Measurements from ENCODE around the gene SMIM10L1. TPM values are rescaled to one million over a fixed set of nuclear protein-coding genes. Genes with fewer than 3 reads are reported as not detected.
A peak's percentile ranks its signal among the peaks of the same experiment; 100 is the strongest.

Gene SMIM10L1
- total and polyA plus RNA-seq, 2 experiments from 2014 or later, result 6.2 to 16.6 TPM

GRCh38 chr12:11158885-11159444 is 12.0 kb upstream of the SMIM10L1 start:
- Histone ChIP-seq H4K20me1 (ENCODE audit: insufficient read depth) (no peaks in the 10 kb centered on the region), H3K4me1 (ENCODE audit: insufficient read depth) (no peaks in the 10 kb centered on the region)

GRCh38 chr12:11162502-11162901 is 8.5 kb upstream of the SMIM10L1 start:
- WGBS, 2 experiments (ENCODE audit: low coverage in 1 of 2, low lambda C conversion rate in 2 of 2, missing lambda C conversion rate in 2 of 2), result 96 to 97% methylated on average over 1 of the region's 1 CpG
- Histone ChIP-seq H3F3A (ENCODE audit: insufficient read depth) (no peaks in the 10 kb centered on the region), H3K9me3 (ENCODE audit: low read depth) (no peaks in the 10 kb centered on the region), H3K27ac (no peak overlapping the region), H2AFZ (no peak overlapping the region), H3K9me2 (ENCODE audit: insufficient read depth) (no peaks in the 10 kb centered on the region), H3K4me2 (ENCODE audit: unreplicated experiment) (no peak overlapping the region), H3K4me3 (no peak overlapping the region), H4K20me1 (ENCODE audit: insufficient read depth) (no peaks in the 10 kb centered on the region), H3K79me2 (ENCODE audit: insufficient read depth) (peaks cover 100% of the 10 kb centered on the region), H3K9ac (no peak overlapping the region), H3K36me3 (ENCODE audit: low read depth) (no peaks in the 10 kb centered on the region), H3K27me3 (replicated peaks; ENCODE audit: insufficient read depth) (no peaks in the 10 kb centered on the region), H3K4me1 (ENCODE audit: insufficient read depth) (no peaks in the 10 kb centered on the region)
- DNase-seq, result peak; percentile 4
- TF ChIP-seq EZH2phosphoT487 (IDR thresholded peaks at IDR 0.05; ENCODE audit: insufficient read depth, low read depth), result no peak
- TF ChIP-seq EZH2 (IDR thresholded peaks at IDR 0.05; ENCODE audit: insufficient read depth, poor library complexity, severe bottlenecking), result no peak
- in situ Hi-C loops (cut with MboI), result no loop called here

More at GRCh38 chr12:11158885-11159444, 12.0 kb upstream of the SMIM10L1 start:
- TF ChIP-seq EZH2phosphoT487 (IDR thresholded peaks at IDR 0.05; ENCODE audit: insufficient read depth, low read depth) (no peak), EZH2 (IDR thresholded peaks at IDR 0.05; ENCODE audit: insufficient read depth, poor library complexity, severe bottlenecking) (no peak)
- no peaks in the 10 kb centered on the region for H3K36me3 ChIP-seq (ENCODE audit: low read depth)
- no peak overlapping the region for H3K4me3 ChIP-seq
- 57 to 61% methylated on average over 5 of the region's 5 CpGs for WGBS, 2 experiments (ENCODE audit: low coverage in 1 of 2, low lambda C conversion rate in 2 of 2, missing lambda C conversion rate in 2 of 2)
- no peak for DNase-seq
- H3F3A ChIP-seq (ENCODE audit: insufficient read depth), result 0 out of 2 replicates have a peak, but pooled peaks cover 3% of the 10 kb centered on the region
- H3K9ac ChIP-seq, result no peak overlapping the region
- no peaks in the 10 kb centered on the region for H3K9me2 ChIP-seq (ENCODE audit: insufficient read depth)
- no peak overlapping the region for H3K27ac ChIP-seq
- H3K4me2 ChIP-seq (ENCODE audit: unreplicated experiment), result no peak overlapping the region
- peaks cover 100% of the 10 kb centered on the region for H3K79me2 ChIP-seq (ENCODE audit: insufficient read depth)
- H3K27me3 ChIP-seq (replicated peaks; ENCODE audit: insufficient read depth), result no peaks in the 10 kb centered on the region
- in situ Hi-C loops (cut with MboI), result no loop called here
- H3K9me3 ChIP-seq (ENCODE audit: low read depth), result no peaks in the 10 kb centered on the region
- H2AFZ ChIP-seq, result no peak overlapping the region

GRCh38 chr12:11164384-11164783 is 6.6 kb upstream of the SMIM10L1 start:
- Histone ChIP-seq H3K4me1 (ENCODE audit: insufficient read depth) (0 out of 2 replicates have a peak, but pooled peaks cover 4% of the 10 kb centered on the region), H3F3A (ENCODE audit: insufficient read depth) (no peaks in the 10 kb centered on the region), H3K27me3 (replicated peaks; ENCODE audit: insufficient read depth) (no peaks in the 10 kb centered on the region), H2AFZ (no peak overlapping the region), H3K36me3 (ENCODE audit: low read depth) (no peaks in the 10 kb centered on the region), H3K9me3 (ENCODE audit: low read depth) (no peaks in the 10 kb centered on the region), H3K9ac (no peak overlapping the region), H3K9me2 (ENCODE audit: insufficient read depth) (no peaks in the 10 kb centered on the region), H3K27ac (no peak overlapping the region), H3K4me2 (ENCODE audit: unreplicated experiment) (no peak overlapping the region), H4K20me1 (ENCODE audit: insufficient read depth) (no peaks in the 10 kb centered on the region; the same call in 1 of the 2 replicates), H3K79me2 (ENCODE audit: insufficient read depth) (peaks cover 100% of the 10 kb centered on the region), H3K4me3 (no peak overlapping the region)
- in situ Hi-C loops (cut with MboI), result no loop called here
- DNase-seq, result no peak
- no peak for TF ChIP-seq EZH2phosphoT487 (IDR thresholded peaks at IDR 0.05; ENCODE audit: insufficient read depth, low read depth)
- no peak for TF ChIP-seq EZH2 (IDR thresholded peaks at IDR 0.05; ENCODE audit: insufficient read depth, poor library complexity, severe bottlenecking)

- Histone ChIP-seq H3K4me2 (ENCODE audit: unreplicated experiment) (no peak overlapping the region), H4K20me1 (ENCODE audit: insufficient read depth) (no peaks in the 10 kb centered on the region; the same call in 1 of the 2 replicates), H3K9ac (no peak overlapping the region), H2AFZ (no peak overlapping the region), H3K79me2 (ENCODE audit: insufficient read depth) (peaks cover 98% of the 10 kb centered on the region), H3K36me3 (ENCODE audit: low read depth) (no peaks in the 10 kb centered on the region), H3K4me1 (ENCODE audit: insufficient read depth) (peaks cover 11% of the 10 kb centered on the region; the same call in 1 of the 2 replicates), H3K4me3 (no peak overlapping the region), H3K27me3 (replicated peaks; ENCODE audit: insufficient read depth) (no peaks in the 10 kb centered on the region), H3K27ac (no peak overlapping the region), H3K9me3 (ENCODE audit: low read depth) (no peaks in the 10 kb centered on the region), H3K9me2 (ENCODE audit: insufficient read depth) (no peaks in the 10 kb centered on the region), H3F3A (ENCODE audit: insufficient read depth) (no peaks in the 10 kb centered on the region)
- in situ Hi-C loops (cut with MboI), result no loop called here
- no peak for TF ChIP-seq EZH2phosphoT487 (IDR thresholded peaks at IDR 0.05; ENCODE audit: insufficient read depth, low read depth)
- no peak for TF ChIP-seq EZH2 (IDR thresholded peaks at IDR 0.05; ENCODE audit: insufficient read depth, poor library complexity, severe bottlenecking)
- DNase-seq, result no peak
Observed at GRCh38 chr12:11166300-11166699, 4.7 kb upstream of the SMIM10L1 start.

GRCh38 chr12:11170810-11171144 is 217 bp upstream of the SMIM10L1 start:
- 1 to 2% methylated on average over 4 of the region's 4 CpGs for WGBS, 2 experiments (ENCODE audit: low coverage in 1 of 2, low lambda C conversion rate in 2 of 2, missing lambda C conversion rate in 2 of 2)
- peak overlapping the region; percentile 83 for H3K27ac ChIP-seq
- no peaks in the 10 kb centered on the region for H3K9me3 ChIP-seq (ENCODE audit: low read depth)
- no peaks in the 10 kb centered on the region for H3K36me3 ChIP-seq (ENCODE audit: low read depth)
- H3K4me3 ChIP-seq, result peak overlapping the region; percentile 88
- H3K79me2 ChIP-seq (ENCODE audit: insufficient read depth), result peaks cover 93% of the 10 kb centered on the region
- peak overlapping the region; percentile 96 for H2AFZ ChIP-seq
- TF ChIP-seq EZH2 (IDR thresholded peaks at IDR 0.05; ENCODE audit: insufficient read depth, poor library complexity, severe bottlenecking) (no peak), EZH2phosphoT487 (IDR thresholded peaks at IDR 0.05; ENCODE audit: insufficient read depth, low read depth) (no peak)
- no peaks in the 10 kb centered on the region for H3K27me3 ChIP-seq (replicated peaks; ENCODE audit: insufficient read depth)
- peak overlapping the region; percentile 89 for H3K9ac ChIP-seq
- DNase-seq, result no peak
- no peaks in the 10 kb centered on the region for H3K9me2 ChIP-seq (ENCODE audit: insufficient read depth)
- peak overlapping the region; percentile 97 for H3K4me2 ChIP-seq (ENCODE audit: unreplicated experiment)
- in situ Hi-C loops (cut with MboI), result no loop called here
- peaks cover 20% of the 10 kb centered on the region for H3K4me1 ChIP-seq (ENCODE audit: insufficient read depth)
- H4K20me1 ChIP-seq (ENCODE audit: insufficient read depth), result no peaks in the 10 kb centered on the region; the same call in 1 of the 2 replicates
- peaks cover 8% of the 10 kb centered on the region; the same call in 1 of the 2 replicates for H3F3A ChIP-seq (ENCODE audit: insufficient read depth)

All from GM23248 (cell line).